K562 (cell line): Measurements from ENCODE around the gene DPEP3. TPM values are rescaled to one million over a fixed set of nuclear protein-coding genes. Genes with fewer than 3 reads are reported as not detected.

Source experiments
- ARNT ChIP-seq, 2 experiments: fragments of 450-650 bp; IDR thresholded peaks; 2 replicates each; pipeline ENCODE4 v1.6.1; 2016; ENCODE audit warnings: mild to moderate bottlenecking in 1 of 2
- BHLHE40 ChIP-seq: IDR thresholded peaks from 2 replicates; pipeline ENCODE4 v1.6.1; 2011; ENCODE audit warnings: low read length, improper control_type of control experiment
- CBX5 ChIP-seq: IDR thresholded peaks from 2 replicates; pipeline ENCODE4 v1.6.1; 2014; ENCODE audit warnings: low read depth, borderline replicate concordance
- E2F6 ChIP-seq, 2 experiments: IDR thresholded peaks; 2 replicates each; pipeline ENCODE4 v1.6.1; 2011; ENCODE audit warnings: borderline replicate concordance in 1 of 2, control low read depth in 1 of 2, low read depth in 1 of 2, low read length in 1 of 2, mild to moderate bottlenecking in 1 of 2, mixed read lengths in 1 of 2, moderate library complexity in 1 of 2; ENCODE audit not compliant: insufficient read depth in 1 of 2, insufficient read length in 1 of 2, poor library complexity in 1 of 2, severe bottlenecking in 1 of 2; ENCODE audit errors: extremely low read depth in 1 of 2
- E2F8 ChIP-seq: fragments of 450-650 bp; IDR thresholded peaks from 2 replicates; pipeline ENCODE4 v1.7.1; 2018; ENCODE audit warnings: mild to moderate bottlenecking, low read depth; ENCODE audit not compliant: partially characterized antibody
- ETS1 ChIP-seq: conservative IDR thresholded peaks from 2 replicates; pipeline ENCODE4 v1.6.1; 2011; ENCODE audit warnings: low read depth, mild to moderate bottlenecking, low read length; ENCODE audit not compliant: control insufficient read depth
- FOXM1 ChIP-seq, 2 experiments: fragments of 450-650 bp in 1 of 2; sonication (generic) in 1 of 2; formaldehyde crosslinking in 1 of 2; IDR thresholded peaks; 2 replicates each; pipeline versions ENCODE4 v1.6.1 to v1.9.0; 2017 to 2022; ENCODE audit warnings: low read depth in 2 of 2, mild to moderate bottlenecking in 2 of 2, missing genetic modification reagents in 1 of 2, moderate library complexity in 1 of 2
- FOXP1 ChIP-seq: sonication (generic); formaldehyde crosslinking; IDR thresholded peaks from 2 replicates; pipeline ENCODE4 v1.8.0; 2022; ENCODE audit warnings: mild to moderate bottlenecking, missing genetic modification reagents
- GABPB1 ChIP-seq: sonication (generic); formaldehyde crosslinking; IDR thresholded peaks from 2 replicates; pipeline ENCODE4 v1.8.0; 2022; ENCODE audit warnings: mild to moderate bottlenecking, missing genetic modification reagents
- KDM1A ChIP-seq, 2 experiments: fragments of 450-650 bp; IDR thresholded peaks; 2 replicates each; pipeline ENCODE4 v1.6.1; 2016; ENCODE audit warnings: mild to moderate bottlenecking in 2 of 2
- KDM5B ChIP-seq: fragments of 200-600 bp; sonication (generic); IDR thresholded peaks from 2 replicates; pipeline ENCODE4 v1.6.1; 2012; ENCODE audit warnings: low read depth, mild to moderate bottlenecking, moderate library complexity, low read length, control low read depth, inconsistent platforms; ENCODE audit not compliant: insufficient replicate concordance
- LEF1 ChIP-seq: fragments of 450-650 bp; IDR thresholded peaks from 2 replicates; pipeline ENCODE4 v1.6.1; 2016; ENCODE audit warnings: mild to moderate bottlenecking
- NFIC ChIP-seq: fragments of 450-650 bp; IDR thresholded peaks from 2 replicates; pipeline ENCODE4 v1.6.1; 2017; ENCODE audit warnings: mild to moderate bottlenecking, inconsistent platforms
- NR3C1 ChIP-seq: sonication (generic); formaldehyde crosslinking; IDR thresholded peaks from 2 replicates; pipeline ENCODE4 v1.8.1; 2022; ENCODE audit warnings: missing genetic modification reagents
- POLR2G ChIP-seq: fragments of 200-400 bp; formaldehyde crosslinking; IDR thresholded peaks from 2 replicates; pipeline ENCODE4 v1.6.1; 2017; ENCODE audit warnings: low read depth, mild to moderate bottlenecking, antibody characterized with exemption, low read length, moderate library complexity
- RBM25 ChIP-seq: fragments of 200-400 bp; formaldehyde crosslinking; IDR thresholded peaks from 2 replicates; pipeline ENCODE4 v1.6.1; 2018; ENCODE audit warnings: low read length, low read depth, moderate library complexity; ENCODE audit not compliant: severe bottlenecking
- TAF1 ChIP-seq: IDR thresholded peaks from 2 replicates; pipeline ENCODE4 v1.6.1; 2011; ENCODE audit warnings: mild to moderate bottlenecking, low read length, moderate library complexity; ENCODE audit not compliant: insufficient read depth, control insufficient read depth, severe bottlenecking; ENCODE audit errors: extremely low read depth
- ZBTB1 ChIP-seq: sonication (generic); formaldehyde crosslinking; IDR thresholded peaks from 2 replicates; pipeline ENCODE4 v1.8.1; 2023; ENCODE audit warnings: missing genetic modification reagents, low read depth, mild to moderate bottlenecking, borderline replicate concordance
- ZNF134 ChIP-seq: fragments of 250-450 bp; sonication (Bioruptor Pico); conservative IDR thresholded peaks from 2 replicates; pipeline ENCODE4 v1.4.0; 2020
- ZNF175 ChIP-seq: fragments of 200-800 bp; sonication (Bioruptor generic); IDR thresholded peaks from 2 replicates; pipeline ENCODE4 v1.6.1; 2016; ENCODE audit warnings: low read depth, mild to moderate bottlenecking, missing genetic modification characterization, missing compliant biosample characterization
- ZNF263 ChIP-seq: sonication (generic); formaldehyde crosslinking; IDR thresholded peaks from 2 replicates; pipeline ENCODE4 v1.8.0; 2022; ENCODE audit warnings: mild to moderate bottlenecking, missing genetic modification reagents, borderline replicate concordance
- polyA plus RNA-seq, 8 experiments: library from polyadenylated mRNA; depleted of rRNA in 4 of 8; stranded (reverse) in 5 of 8; unstranded in 3 of 8; fragments of >200 nt; fragmentation: Nextera tagmentation in 2 of 8; fragmentation: Illumina TruSeq in 1 of 8; extraction: Ambion mirVana in 2 of 8; extraction: Trizol in 1 of 8; gene quantifications; 2 replicates each; pipeline versions ENCODE4 v1.2.1 to v1.2.3, GENCODE V29; 2011 to 2014; ENCODE audit warnings: inconsistent platforms in 1 of 8, missing spikeins in 1 of 8
- total RNA-seq, 7 experiments: library from RNA; depleted of rRNA in 6 of 7; stranded (reverse); fragments of >200 nt in 6 of 7; fragmentation: Illumina TruSeq in 2 of 7; extraction: Trizol in 2 of 7; gene quantifications; 2 replicates each; pipeline versions ENCODE4 v1.2.1 to v1.2.3, GENCODE V29; 2011 to 2021; ENCODE audit warnings: low replicate concordance in 1 of 7

DPEP3 gene
- total and polyA plus RNA-seq, 9 of the 15 experiments (the other 6 are each of a cell fraction or from before 2014, with no cell fraction given), result not detected

- TF ChIP-seq E2F8 (peak; percentile 96), CBX5 (0 out of 2 replicates have a peak, but pooled peaks have one; percentile 11), TAF1 (peak; percentile 55), FOXM1 (IDR thresholded peaks at IDR 0.05; ENCODE audit: low read depth) (peak; percentile 41; the same call in 1 of the 2 replicates), FOXM1 (CRISPR knock-in tag; IDR thresholded peaks at IDR 0.05; ENCODE audit: low read depth) (0 out of 2 replicates have a peak, but pooled peaks have one; percentile 68), KDM5B (peak; percentile 75), ARNT (IDR thresholded peaks at IDR 0.05) (peak in 1 of 2 experiments; percentile 74; a peak in 1 of 4 replicates), ZNF134 (CRISPR knock-in tag) (no peak), KDM1A (IDR thresholded peaks at IDR 0.05) (peak; percentile 90 to 94), ZNF263 (CRISPR knock-in tag) (peak; percentile 97), ETS1 (peak; percentile 78), BHLHE40 (no peak), POLR2G (peak; percentile 77), E2F6 (IDR thresholded peaks at IDR 0.05; ENCODE audit: borderline replicate concordance in 1 of 2, extremely low read depth in 1 of 2, insufficient read depth in 1 of 2, insufficient read length in 1 of 2, low read depth in 1 of 2, low read length in 1 of 2, poor library complexity in 1 of 2, severe bottlenecking in 1 of 2) (peak; percentile 26 to 79), GABPB1 (CRISPR knock-in tag) (peak; percentile 60), FOXP1 (0 out of 2 replicates have a peak, but pooled peaks have one; percentile 49), LEF1 (no peak), NFIC (0 out of 2 replicates have a peak, but pooled peaks have one; percentile 6), ZNF175 (CRISPR knock-in tag) (0 out of 2 replicates have a peak, but pooled peaks have one; percentile 8), RBM25 (peak; percentile 96), NR3C1 (CRISPR knock-in tag) (no peak), ZBTB1 (CRISPR knock-in tag) (peak; percentile 75; the same call in 1 of the 2 replicates)
These were observed 11.7 kb downstream of the DPEP3 start, which contains the start of gene SLC12A4 (continued) for GRCh38 chr16:67968400-67969253.
